ENCODE data around the gene JAKMIP1.
A peak's percentile ranks its signal among the peaks of the same experiment; 100 is the strongest.

JAKMIP1 gene

DNA sequence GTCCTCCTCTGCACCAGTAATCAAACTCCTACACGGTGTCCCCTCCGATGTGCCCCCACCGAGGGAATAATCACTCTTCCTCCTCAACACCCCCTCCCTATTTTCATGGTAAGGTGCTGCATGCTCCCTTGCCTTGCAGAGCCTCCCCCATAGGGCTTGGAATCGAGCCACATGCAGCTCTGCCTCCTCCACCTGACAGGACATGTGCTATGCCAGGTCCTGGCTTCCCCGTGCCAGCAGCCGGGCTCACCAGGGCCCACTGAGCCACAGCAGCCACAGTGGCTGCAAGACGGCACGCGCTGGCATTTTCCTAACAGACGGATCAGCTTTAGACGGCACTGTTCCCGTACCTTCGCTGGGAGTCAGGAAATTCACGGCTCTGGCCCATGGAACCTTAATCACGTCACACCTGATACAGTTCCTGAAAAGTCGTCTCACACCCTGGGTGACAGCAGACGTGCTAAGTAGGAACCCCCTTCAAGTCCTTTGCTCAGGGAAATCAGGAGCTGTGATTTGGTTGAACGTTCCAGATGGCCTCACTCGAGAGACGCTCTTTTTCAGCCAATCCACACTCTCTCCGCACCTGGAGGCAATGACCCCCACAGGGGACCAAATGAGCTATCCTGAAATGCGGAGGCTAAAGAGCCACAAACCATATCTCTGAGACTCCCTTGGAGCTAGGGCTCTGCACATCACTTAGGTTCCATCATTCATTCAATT lies 63.2 kb downstream of the JAKMIP1 start:
- TF ChIP-seq RAD21 (IDR thresholded peaks at IDR 0.05; ENCODE audit: low read depth): no peak

DNA sequence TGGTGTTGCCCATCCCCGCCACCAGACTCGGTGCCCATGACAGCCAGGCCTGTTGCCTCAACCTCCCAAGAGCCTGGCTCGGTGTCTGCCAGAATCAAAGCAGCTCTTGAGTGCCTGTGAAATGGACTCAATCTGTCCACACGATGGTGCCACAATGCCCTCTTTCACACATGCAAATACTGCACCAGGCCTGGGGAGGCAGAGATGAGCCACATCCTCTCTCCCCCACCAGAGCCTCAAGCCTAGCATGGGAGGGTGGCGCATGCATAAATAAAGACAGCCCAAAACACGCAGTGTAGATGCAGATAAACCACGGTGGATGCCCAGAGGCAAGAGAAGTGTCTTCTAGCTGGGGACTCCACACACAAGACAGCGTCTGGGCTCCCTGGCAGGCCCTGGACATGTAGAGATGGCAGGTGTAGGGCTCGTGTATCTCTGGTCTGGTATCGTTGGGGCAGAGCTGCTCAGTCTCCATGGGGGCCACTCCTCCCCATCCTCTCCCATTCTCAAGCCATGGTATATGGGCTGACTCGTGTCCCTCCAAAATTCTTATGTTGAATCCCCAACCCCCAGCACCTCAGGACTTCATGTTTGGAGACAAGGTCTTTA lies 65.6 kb downstream of the JAKMIP1 start:
- TF ChIP-seq EP300 (IDR thresholded peaks at IDR 0.05; ENCODE audit: borderline replicate concordance) (no peak), TCF12 (IDR thresholded peaks at IDR 0.05; ENCODE audit: low read depth) (no peak), YY1 (IDR thresholded peaks at IDR 0.05; ENCODE audit: low read depth) (no peak), RAD21 (IDR thresholded peaks at IDR 0.05; ENCODE audit: low read depth) (peak; percentile 17; the same call in 1 of the 2 replicates)

DNA sequence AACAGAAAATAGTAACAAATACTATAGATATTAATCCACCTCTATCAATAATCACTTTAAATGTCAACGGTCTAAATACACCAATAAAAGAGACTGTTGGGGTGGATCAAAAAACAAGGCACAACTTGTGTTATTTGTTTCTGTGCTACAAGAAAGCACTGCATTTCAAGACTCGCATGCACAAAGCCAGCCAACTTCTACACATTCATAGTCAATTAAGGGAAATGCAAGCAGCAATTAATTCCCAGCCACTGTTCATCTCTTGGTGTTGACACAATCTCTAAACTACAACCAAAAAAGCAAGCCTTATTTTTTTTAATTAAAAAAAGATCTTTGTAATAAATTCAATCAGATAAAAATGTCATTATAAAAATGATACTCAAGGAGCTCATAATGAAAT lies 67.6 kb downstream of the JAKMIP1 start:
- TF ChIP-seq MAX (IDR thresholded peaks at IDR 0.05): no peak

GRCh38 chr4:6128221-6128850 lies 72.0 kb downstream of the JAKMIP1 start:
- no peak for TF ChIP-seq MAX (IDR thresholded peaks at IDR 0.05)
- TF ChIP-seq TEAD4 (IDR thresholded peaks at IDR 0.05): no peak
- no peak for TF ChIP-seq EP300 (IDR thresholded peaks at IDR 0.05; ENCODE audit: borderline replicate concordance)
- TF ChIP-seq CEBPB (IDR thresholded peaks at IDR 0.05): no peak
- no peak for TF ChIP-seq CREB1 (IDR thresholded peaks at IDR 0.05; ENCODE audit: low read depth)
- no peak for TF ChIP-seq NFIC (IDR thresholded peaks at IDR 0.05)
- TF ChIP-seq, protein P1, sequence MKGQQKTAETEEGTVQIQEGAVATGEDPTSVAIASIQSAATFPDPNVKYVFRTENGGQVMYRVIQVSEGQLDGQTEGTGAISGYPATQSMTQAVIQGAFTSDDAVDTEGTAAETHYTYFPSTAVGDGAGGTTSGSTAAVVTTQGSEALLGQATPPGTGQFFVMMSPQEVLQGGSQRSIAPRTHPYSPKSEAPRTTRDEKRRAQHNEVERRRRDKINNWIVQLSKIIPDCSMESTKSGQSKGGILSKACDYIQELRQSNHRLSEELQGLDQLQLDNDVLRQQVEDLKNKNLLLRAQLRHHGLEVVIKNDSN (IDR thresholded peaks at IDR 0.05): no peak
- no peak for TF ChIP-seq FOXM1 (IDR thresholded peaks at IDR 0.05; ENCODE audit: borderline replicate concordance, low read depth)
- no peak for TF ChIP-seq RAD21 (IDR thresholded peaks at IDR 0.05; ENCODE audit: low read depth)
- no peak for TF ChIP-seq ZBTB7A (IDR thresholded peaks at IDR 0.05; ENCODE audit: low read depth)
- TF ChIP-seq, protein P2, sequence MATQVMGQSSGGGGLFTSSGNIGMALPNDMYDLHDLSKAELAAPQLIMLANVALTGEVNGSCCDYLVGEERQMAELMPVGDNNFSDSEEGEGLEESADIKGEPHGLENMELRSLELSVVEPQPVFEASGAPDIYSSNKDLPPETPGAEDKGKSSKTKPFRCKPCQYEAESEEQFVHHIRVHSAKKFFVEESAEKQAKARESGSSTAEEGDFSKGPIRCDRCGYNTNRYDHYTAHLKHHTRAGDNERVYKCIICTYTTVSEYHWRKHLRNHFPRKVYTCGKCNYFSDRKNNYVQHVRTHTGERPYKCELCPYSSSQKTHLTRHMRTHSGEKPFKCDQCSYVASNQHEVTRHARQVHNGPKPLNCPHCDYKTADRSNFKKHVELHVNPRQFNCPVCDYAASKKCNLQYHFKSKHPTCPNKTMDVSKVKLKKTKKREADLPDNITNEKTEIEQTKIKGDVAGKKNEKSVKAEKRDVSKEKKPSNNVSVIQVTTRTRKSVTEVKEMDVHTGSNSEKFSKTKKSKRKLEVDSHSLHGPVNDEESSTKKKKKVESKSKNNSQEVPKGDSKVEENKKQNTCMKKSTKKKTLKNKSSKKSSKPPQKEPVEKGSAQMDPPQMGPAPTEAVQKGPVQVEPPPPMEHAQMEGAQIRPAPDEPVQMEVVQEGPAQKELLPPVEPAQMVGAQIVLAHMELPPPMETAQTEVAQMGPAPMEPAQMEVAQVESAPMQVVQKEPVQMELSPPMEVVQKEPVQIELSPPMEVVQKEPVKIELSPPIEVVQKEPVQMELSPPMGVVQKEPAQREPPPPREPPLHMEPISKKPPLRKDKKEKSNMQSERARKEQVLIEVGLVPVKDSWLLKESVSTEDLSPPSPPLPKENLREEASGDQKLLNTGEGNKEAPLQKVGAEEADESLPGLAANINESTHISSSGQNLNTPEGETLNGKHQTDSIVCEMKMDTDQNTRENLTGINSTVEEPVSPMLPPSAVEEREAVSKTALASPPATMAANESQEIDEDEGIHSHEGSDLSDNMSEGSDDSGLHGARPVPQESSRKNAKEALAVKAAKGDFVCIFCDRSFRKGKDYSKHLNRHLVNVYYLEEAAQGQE (IDR thresholded peaks at IDR 0.05; ENCODE audit: low read depth): no peak
- no peak for TF ChIP-seq EGR1 (IDR thresholded peaks at IDR 0.05)
- no peak for TF ChIP-seq YY1 (IDR thresholded peaks at IDR 0.05; ENCODE audit: low read depth)
- TF ChIP-seq TAF1 (IDR thresholded peaks at IDR 0.05; ENCODE audit: low read depth): no peak
- TF ChIP-seq TCF12 (IDR thresholded peaks at IDR 0.05; ENCODE audit: low read depth): no peak

- TF ChIP-seq TEAD4 (IDR thresholded peaks at IDR 0.05) (no peak), YY1 (IDR thresholded peaks at IDR 0.05; ENCODE audit: low read depth) (no peak)
These were observed 73.2 kb downstream of the JAKMIP1 start for GRCh38 chr4:6126971-6127745.

DNA sequence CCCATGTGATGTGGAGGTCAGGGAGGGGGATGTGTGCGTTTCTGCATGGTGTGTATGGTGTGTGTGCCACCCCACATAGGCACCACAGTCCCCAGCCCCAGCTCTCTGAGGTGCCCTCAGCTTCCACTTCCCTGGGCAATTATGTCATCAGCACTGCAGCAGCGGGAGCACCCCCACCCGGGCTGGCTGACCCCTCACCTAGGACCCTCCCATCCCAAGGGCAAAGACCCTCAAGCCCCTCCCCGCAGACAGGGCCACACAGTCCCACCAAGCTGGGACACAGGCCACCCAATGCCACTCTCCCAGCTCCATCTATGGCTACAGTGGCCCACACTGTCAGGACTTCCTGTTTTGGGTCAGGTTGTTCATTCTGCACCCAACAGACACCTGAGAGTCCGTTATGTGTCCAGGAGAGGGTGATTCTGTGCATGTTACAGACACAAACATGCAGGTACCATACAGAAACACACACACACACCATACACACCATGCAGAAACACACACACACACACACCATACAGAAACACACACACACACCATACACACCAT lies 75.2 kb downstream of the JAKMIP1 start:
- TF ChIP-seq, protein P2 (IDR thresholded peaks at IDR 0.05; ENCODE audit: low read depth): no peak
- TF ChIP-seq ZBTB7A (IDR thresholded peaks at IDR 0.05; ENCODE audit: low read depth) (no peak), TEAD4 (IDR thresholded peaks at IDR 0.05) (no peak), CREB1 (IDR thresholded peaks at IDR 0.05; ENCODE audit: low read depth) (no peak), CEBPB (IDR thresholded peaks at IDR 0.05) (no peak), MAX (IDR thresholded peaks at IDR 0.05) (no peak), FOXM1 (IDR thresholded peaks at IDR 0.05; ENCODE audit: borderline replicate concordance, low read depth) (no peak), TAF1 (IDR thresholded peaks at IDR 0.05; ENCODE audit: low read depth) (no peak), TCF12 (IDR thresholded peaks at IDR 0.05; ENCODE audit: low read depth) (no peak), EP300 (IDR thresholded peaks at IDR 0.05; ENCODE audit: borderline replicate concordance) (no peak), EGR1 (IDR thresholded peaks at IDR 0.05) (no peak), NFIC (IDR thresholded peaks at IDR 0.05) (no peak), YY1 (IDR thresholded peaks at IDR 0.05; ENCODE audit: low read depth) (no peak), RAD21 (IDR thresholded peaks at IDR 0.05; ENCODE audit: low read depth) (no peak)
- TF ChIP-seq, protein P1 (IDR thresholded peaks at IDR 0.05): no peak
